HepG2 (cell line): ENCODE data around the gene TUBB4B. TPM values are rescaled to one million over a fixed set of nuclear protein-coding genes. Genes with fewer than 3 reads are reported as not detected.

Experiments
- CTCF ChIP-seq: sonication (generic); formaldehyde crosslinking; IDR thresholded peaks from 2 replicates; pipeline ENCODE4 v1.5.0; 2020; ENCODE audit warnings: mild to moderate bottlenecking, missing genetic modification reagents, moderate library complexity
- DR1 ChIP-seq: sonication (generic); formaldehyde crosslinking; IDR thresholded peaks from 2 replicates; pipeline ENCODE4 v1.8.0; 2021; ENCODE audit warnings: mild to moderate bottlenecking, missing genetic modification reagents, inconsistent platforms
- E2F5 ChIP-seq: sonication (generic); formaldehyde crosslinking; conservative IDR thresholded peaks from 2 replicates; pipeline ENCODE4 v1.4.0; 2020; ENCODE audit warnings: missing genetic modification reagents
- ISL2 ChIP-seq: sonication (generic); formaldehyde crosslinking; IDR thresholded peaks from 2 replicates; pipeline ENCODE4 v1.5.0; 2020; ENCODE audit warnings: missing genetic modification reagents
- KDM2A ChIP-seq: sonication (generic); formaldehyde crosslinking; IDR thresholded peaks from 2 replicates; pipeline ENCODE4 v1.4.0; 2020; ENCODE audit warnings: low read depth, missing genetic modification reagents, borderline replicate concordance
- POGK ChIP-seq: sonication (generic); formaldehyde crosslinking; conservative IDR thresholded peaks from 2 replicates; pipeline ENCODE4 v1.8.0; 2022; ENCODE audit warnings: mild to moderate bottlenecking, moderate library complexity, missing genetic modification reagents
- RAD21 ChIP-seq: fragments of 450-650 bp; formaldehyde crosslinking; IDR thresholded peaks from 2 replicates; pipeline ENCODE4 v1.5.0; 2020; ENCODE audit warnings: mild to moderate bottlenecking
- RERE ChIP-seq: IDR thresholded peaks from 2 replicates; pipeline ENCODE4 v1.6.1; 2016; ENCODE audit warnings: low read depth, missing genetic modification reagents, missing compliant biosample characterization
- RFX1 ChIP-seq: fragments of 450-650 bp; IDR thresholded peaks from 2 replicates; pipeline ENCODE4 v1.6.1; 2017
- SRSF1 ChIP-seq: fragments of 200-400 bp; formaldehyde crosslinking; optimal IDR thresholded peaks from 2 replicates; pipeline ENCODE3; 2017; ENCODE audit warnings: mild to moderate bottlenecking, low read depth, low read length, moderate library complexity
- TEF ChIP-seq: sonication (generic); formaldehyde crosslinking; IDR thresholded peaks from 2 replicates; pipeline ENCODE4 v1.5.0; 2020; ENCODE audit warnings: missing genetic modification reagents
- ZEB1 ChIP-seq: IDR thresholded peaks from 2 replicates; pipeline ENCODE4 v1.6.1; 2012; ENCODE audit warnings: mild to moderate bottlenecking, low read depth, inconsistent platforms; ENCODE audit not compliant: insufficient replicate concordance
- ZFAT ChIP-seq: sonication (generic); formaldehyde crosslinking; conservative IDR thresholded peaks from 2 replicates; pipeline ENCODE4 v1.8.1; 2023; ENCODE audit warnings: missing genetic modification reagents, inconsistent platforms
- ZFP36L1 ChIP-seq: sonication (generic); formaldehyde crosslinking; IDR thresholded peaks from 2 replicates; pipeline ENCODE4 v1.8.0; 2022; ENCODE audit warnings: mild to moderate bottlenecking, missing genetic modification reagents, moderate library complexity
- ZNF629 ChIP-seq: sonication (generic); formaldehyde crosslinking; conservative IDR thresholded peaks from 2 replicates; pipeline ENCODE4 v1.5.0; 2020; ENCODE audit warnings: missing genetic modification reagents
- ZNF674 ChIP-seq: sonication (generic); formaldehyde crosslinking; IDR thresholded peaks from 2 replicates; pipeline ENCODE4 v1.5.0; 2020; ENCODE audit warnings: low read depth, mild to moderate bottlenecking, missing genetic modification reagents
- ZNF737 ChIP-seq: sonication (generic); formaldehyde crosslinking; IDR thresholded peaks from 2 replicates; pipeline ENCODE4 v1.5.0; 2020; ENCODE audit warnings: missing genetic modification reagents, mild to moderate bottlenecking, borderline replicate concordance
- ZNF891 ChIP-seq: sonication (generic); formaldehyde crosslinking; IDR thresholded peaks from 2 replicates; pipeline ENCODE4 v1.5.0; 2020; ENCODE audit warnings: mild to moderate bottlenecking, missing genetic modification reagents
- polyA plus RNA-seq, 8 experiments: library from polyadenylated mRNA; depleted of rRNA in 3 of 8; stranded (reverse) in 7 of 8; unstranded in 1 of 8; fragments of >200 nt; fragmentation: Illumina TruSeq in 4 of 8; extraction: Trizol in 4 of 8; gene quantifications; 2 replicates each; pipeline versions ENCODE4 v1.2.1 to v1.2.3, GENCODE V29; 2011 to 2016; ENCODE audit warnings: low read depth in 4 of 8, missing spikeins in 1 of 8, mixed read lengths in 1 of 8; ENCODE audit not compliant: insufficient read depth in 1 of 8
- total RNA-seq, 5 experiments: library from RNA; depleted of rRNA; stranded (reverse); fragments of >200 nt; fragmentation: Illumina TruSeq; extraction: Trizol; gene quantifications; 2 replicates each; pipeline ENCODE4 v1.2.3, GENCODE V29; 2016; ENCODE audit warnings: low read depth in 1 of 5

TUBB4B gene
- total and polyA plus RNA-seq, 2 of the 13 experiments (the other 11 are each of a cell fraction or from before 2014, with no cell fraction given): 182 to 412 TPM

- TF ChIP-seq TEF (CRISPR knock-in tag) (0 out of 2 replicates have a peak, but pooled peaks have one; percentile 54), RERE (no peak), ZNF674 (CRISPR knock-in tag) (0 out of 2 replicates have a peak, but pooled peaks have one; percentile 52), RFX1 (peak; percentile 80; the same call in 1 of the 2 replicates), ISL2 (peak; percentile 56), CTCF (CRISPR knock-in tag) (no peak), ZFAT (0 out of 2 replicates have a peak, but pooled peaks have one; percentile 4), POGK (peak; percentile 3; the same call in 1 of the 2 replicates), ZEB1 (no peak), KDM2A (CRISPR knock-in tag) (no peak; the same call in 1 of the 2 replicates), ZNF891 (peak; percentile 81; the same call in 1 of the 2 replicates), ZNF629 (CRISPR knock-in tag) (0 out of 2 replicates have a peak, but pooled peaks have one; percentile 31), RAD21 (CRISPR knock-in tag) (peak; percentile 69), ZFP36L1 (no peak), DR1 (peak; percentile 96), E2F5 (peak; percentile 45), SRSF1 (no peak), ZNF737 (no peak)
Observed at GRCh38 chr9:137240841-137241489, at the start of gene TUBB4B (continued).
